ENCODE data around the gene UBAP2L. TPM values are rescaled to one million over a fixed set of nuclear protein-coding genes. Genes with fewer than 3 reads are reported as not detected.
"Not testable (repeated sequence)": the region's sequence is repeated elsewhere in the genome, so short reads cannot be mapped to it uniquely, and the experiment has no call there.

Gene UBAP2L
- total RNA-seq, 3 donors from 2014 or later = 92.7 to 119 (median 99.3) TPM

- peaks cover 26% of the 10 kb centered on the region for H3K4me1 ChIP-seq (ENCODE audit: low read depth)
- TF ChIP-seq CTCF (IDR thresholded peaks at IDR 0.05) = no peak
- no peak for DNase-seq
- H3K36me3 ChIP-seq (ENCODE audit: low read depth) = peaks cover 6% of the 10 kb centered on the region
- intact Hi-C loops (cut with DNase I, micrococcal nuclease) = no loop called here
- no peaks in the 10 kb centered on the region for H3K9me3 ChIP-seq
- ATAC-seq = no peak
- no peak overlapping the region for H3K4me3 ChIP-seq
These were observed 2.2 kb downstream of the UBAP2L start for GRCh38 chr1:154222918-154223317.

- no peak for TF ChIP-seq CTCF (IDR thresholded peaks at IDR 0.05)
- ATAC-seq (no peak), DNase-seq (no peak)
- intact Hi-C loops (cut with DNase I, micrococcal nuclease) = no loop called here
- Histone ChIP-seq H3K9me3 (no peaks in the 10 kb centered on the region), H3K4me3 (no peak overlapping the region), H3K36me3 (ENCODE audit: low read depth) (peaks cover 6% of the 10 kb centered on the region), H3K4me1 (ENCODE audit: low read depth) (peaks cover 23% of the 10 kb centered on the region)
These were observed 2.9 kb downstream of the UBAP2L start for GRCh38 chr1:154223621-154224020.

- DNase-seq (no peak), ATAC-seq (no peak)
- H3K4me1 ChIP-seq (ENCODE audit: low read depth) = peaks cover 13% of the 10 kb centered on the region
- no peak for TF ChIP-seq CTCF (IDR thresholded peaks at IDR 0.05)
- no peaks in the 10 kb centered on the region for H3K9me3 ChIP-seq
- intact Hi-C loops (cut with DNase I, micrococcal nuclease) = no loop called here
- H3K4me3 ChIP-seq = no peak overlapping the region
- peaks cover 11% of the 10 kb centered on the region for H3K36me3 ChIP-seq (ENCODE audit: low read depth)
These were observed 4.6 kb downstream of the UBAP2L start for GRCh38 chr1:154225370-154225769.

- H3K9me3 ChIP-seq = not testable (repeated sequence)
These were observed 10.4 kb downstream of the UBAP2L start for GRCh38 chr1:154231112-154231511.

GRCh38 chr1:154233127-154233526, 12.4 kb downstream of the UBAP2L start:
- intact Hi-C loops (cut with DNase I, micrococcal nuclease); H3K4me1 ChIP-seq (ENCODE audit: low read depth); H3K9me3 ChIP-seq; ATAC-seq; H3K4me3 ChIP-seq; DNase-seq: not testable (repeated sequence)
- peaks cover 27% of the 10 kb centered on the region for H3K36me3 ChIP-seq (ENCODE audit: low read depth)

More at GRCh38 chr1:154231112-154231511, 10.4 kb downstream of the UBAP2L start:
- ATAC-seq; intact Hi-C loops (cut with DNase I, micrococcal nuclease); H3K4me3 ChIP-seq; DNase-seq; H3K4me1 ChIP-seq (ENCODE audit: low read depth): not testable (repeated sequence)
- H3K36me3 ChIP-seq (ENCODE audit: low read depth) = peaks cover 20% of the 10 kb centered on the region

GRCh38 chr1:154236855-154237254, 16.1 kb downstream of the UBAP2L start:
- intact Hi-C loops (cut with DNase I, micrococcal nuclease) = no loop called here
- H3K36me3 ChIP-seq (ENCODE audit: low read depth) = peaks cover 29% of the 10 kb centered on the region
- H3K4me1 ChIP-seq (ENCODE audit: low read depth) = no peaks in the 10 kb centered on the region
- H3K9me3 ChIP-seq = no peaks in the 10 kb centered on the region
- TF ChIP-seq CTCF (IDR thresholded peaks at IDR 0.05) = no peak
- H3K4me3 ChIP-seq = no peak overlapping the region
- no peak for ATAC-seq
- DNase-seq = no peak

- Histone ChIP-seq H3K9me3 (no peaks in the 10 kb centered on the region), H3K4me3 (no peak overlapping the region), H3K36me3 (ENCODE audit: low read depth) (peaks cover 34% of the 10 kb centered on the region), H3K4me1 (ENCODE audit: low read depth) (no peaks in the 10 kb centered on the region)
- no peak for TF ChIP-seq CTCF (IDR thresholded peaks at IDR 0.05)
- intact Hi-C loops (cut with DNase I, micrococcal nuclease) = no loop called here
- DNase-seq = no peak
- ATAC-seq = no peak
These were observed 16.7 kb downstream of the UBAP2L start for GRCh38 chr1:154237435-154237834.

All from mucosa of descending colon (tissue), 3 donors.